Heart left ventricle (tissue), 13 donors: ENCODE measurements around the gene CRLF3.

ENCODE experiments used
- POLR2A ChIP-seq, 2 donors: fragments of 450-650 bp; IDR thresholded peaks; one replicate each; pipeline ENCODE4 v1.6.1; 2017; ENCODE audit warnings: antibody characterized with exemption in 2 of 2, mild to moderate bottlenecking in 2 of 2, moderate library complexity in 2 of 2
- TF ChIP-seq, protein P1 (sequence below), 12 donors: fragments of 200-600 bp; sonication (generic) in 4 of 12; IDR thresholded peaks; one replicate each; pipeline versions ENCODE4 v1.5.0 to v1.8.0; 2018 to 2022; ENCODE audit warnings: antibody characterized with exemption in 12 of 12, mild to moderate bottlenecking in 5 of 12
- donor health status: ischemic (EF 13 %, LVEDD 7.1; RV severe dilation, severe dysfunction).
- donor health status: DM: no; HTN: yes; CAD: no.
- donor health status: DM: no; HTN: no; CAD: no.
- donor health status: ischemic (EF 25% LVEDD 6.9; RV normal size, moderate dysfunction).
- donor health status: ischemic (EF 25% LVEDD 5.7; RV mildly dilated, moderate dysfunction).
- donor health status: ischemic (EF 35%, LVEDD 5.7; RV mildly dilated, moderate dysfunction).
- donor health status: nonischemic (EF 11% LVEDD 7.7; RV severe dilation, severe dysfunction).
- donor health status: DM: yes; HTN: yes; CAD: no.
- donor health status: PGD.
- donor health status: ischemic (EF 29% LVEDD 5.4; RV normal size, mild dysfunction).
- donor health status: nonischemic (EF 23%, LVEDD 6.1; RV moderate dilation, normal function).

DNA sequence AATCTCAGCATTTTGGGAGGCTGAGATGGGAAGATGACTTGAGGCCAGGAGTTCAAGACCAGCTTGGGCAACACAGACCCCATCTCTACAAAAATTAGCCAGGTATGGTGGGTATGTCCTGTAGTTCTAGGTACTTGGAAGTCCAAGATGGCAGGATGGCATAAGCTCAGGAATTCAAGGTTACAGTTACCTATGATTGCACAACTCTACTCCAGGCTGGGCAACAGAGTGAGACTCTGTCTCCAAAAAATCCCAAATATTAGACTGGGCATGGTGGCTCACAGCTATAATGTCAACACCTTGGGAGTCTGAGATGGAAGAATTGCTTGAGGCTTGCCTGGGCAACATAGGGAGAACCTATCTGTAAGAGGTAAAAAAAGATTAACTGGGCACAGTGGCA is 63.4 kb downstream of the CRLF3 start:
- TF ChIP-seq, protein P1, sequence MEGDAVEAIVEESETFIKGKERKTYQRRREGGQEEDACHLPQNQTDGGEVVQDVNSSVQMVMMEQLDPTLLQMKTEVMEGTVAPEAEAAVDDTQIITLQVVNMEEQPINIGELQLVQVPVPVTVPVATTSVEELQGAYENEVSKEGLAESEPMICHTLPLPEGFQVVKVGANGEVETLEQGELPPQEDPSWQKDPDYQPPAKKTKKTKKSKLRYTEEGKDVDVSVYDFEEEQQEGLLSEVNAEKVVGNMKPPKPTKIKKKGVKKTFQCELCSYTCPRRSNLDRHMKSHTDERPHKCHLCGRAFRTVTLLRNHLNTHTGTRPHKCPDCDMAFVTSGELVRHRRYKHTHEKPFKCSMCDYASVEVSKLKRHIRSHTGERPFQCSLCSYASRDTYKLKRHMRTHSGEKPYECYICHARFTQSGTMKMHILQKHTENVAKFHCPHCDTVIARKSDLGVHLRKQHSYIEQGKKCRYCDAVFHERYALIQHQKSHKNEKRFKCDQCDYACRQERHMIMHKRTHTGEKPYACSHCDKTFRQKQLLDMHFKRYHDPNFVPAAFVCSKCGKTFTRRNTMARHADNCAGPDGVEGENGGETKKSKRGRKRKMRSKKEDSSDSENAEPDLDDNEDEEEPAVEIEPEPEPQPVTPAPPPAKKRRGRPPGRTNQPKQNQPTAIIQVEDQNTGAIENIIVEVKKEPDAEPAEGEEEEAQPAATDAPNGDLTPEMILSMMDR (IDR thresholded peaks at IDR 0.05) = no peak
- no peak for TF ChIP-seq POLR2A (IDR thresholded peaks at IDR 0.05)
